ENCODE data around the gene PAH.

DNA sequence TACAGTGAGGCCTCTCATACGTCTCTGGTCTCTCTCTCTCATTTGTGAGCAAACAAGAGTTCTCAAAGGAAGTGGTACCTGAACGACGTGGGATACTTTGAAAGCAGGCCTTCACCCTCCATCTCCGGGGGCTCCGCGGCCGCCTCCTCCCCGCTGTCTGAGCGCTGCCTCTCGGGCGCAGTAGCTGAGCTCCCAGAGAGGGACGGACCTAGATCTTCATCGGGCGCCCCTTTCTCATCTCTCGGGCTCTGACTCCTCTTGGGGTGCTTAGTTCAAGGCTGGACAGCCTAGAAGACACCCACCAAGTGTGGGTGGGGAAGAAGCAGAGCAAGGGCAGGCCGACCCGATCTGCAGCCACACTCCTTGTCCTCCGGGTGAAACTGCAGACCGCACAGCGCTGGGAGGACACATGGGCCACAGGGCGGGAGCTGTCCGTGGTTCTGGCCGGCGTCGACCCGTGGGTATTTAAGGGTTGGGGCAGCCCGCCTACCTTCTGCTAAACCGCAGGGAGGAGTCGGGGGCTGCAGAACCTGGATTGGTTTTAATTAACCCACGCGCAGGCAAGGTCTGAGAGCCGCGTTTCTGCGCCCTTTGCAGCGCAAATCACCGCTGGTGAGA lies 92.7 kb downstream of the PAH start:
- TF ChIP-seq, protein P1, sequence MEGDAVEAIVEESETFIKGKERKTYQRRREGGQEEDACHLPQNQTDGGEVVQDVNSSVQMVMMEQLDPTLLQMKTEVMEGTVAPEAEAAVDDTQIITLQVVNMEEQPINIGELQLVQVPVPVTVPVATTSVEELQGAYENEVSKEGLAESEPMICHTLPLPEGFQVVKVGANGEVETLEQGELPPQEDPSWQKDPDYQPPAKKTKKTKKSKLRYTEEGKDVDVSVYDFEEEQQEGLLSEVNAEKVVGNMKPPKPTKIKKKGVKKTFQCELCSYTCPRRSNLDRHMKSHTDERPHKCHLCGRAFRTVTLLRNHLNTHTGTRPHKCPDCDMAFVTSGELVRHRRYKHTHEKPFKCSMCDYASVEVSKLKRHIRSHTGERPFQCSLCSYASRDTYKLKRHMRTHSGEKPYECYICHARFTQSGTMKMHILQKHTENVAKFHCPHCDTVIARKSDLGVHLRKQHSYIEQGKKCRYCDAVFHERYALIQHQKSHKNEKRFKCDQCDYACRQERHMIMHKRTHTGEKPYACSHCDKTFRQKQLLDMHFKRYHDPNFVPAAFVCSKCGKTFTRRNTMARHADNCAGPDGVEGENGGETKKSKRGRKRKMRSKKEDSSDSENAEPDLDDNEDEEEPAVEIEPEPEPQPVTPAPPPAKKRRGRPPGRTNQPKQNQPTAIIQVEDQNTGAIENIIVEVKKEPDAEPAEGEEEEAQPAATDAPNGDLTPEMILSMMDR (IDR thresholded peaks at IDR 0.05), result no peak
- no peak for TF ChIP-seq POLR2A (IDR thresholded peaks at IDR 0.05)

Data from thyroid gland (tissue), 4 donors.